ENCODE data around the gene SLC52A1. TPM values are rescaled to one million over a fixed set of nuclear protein-coding genes. Genes with fewer than 3 reads are reported as not detected.

The SLC52A1 gene
- total RNA-seq, 4 donors from 2014 or later, result 0.26 to 1.4 (median 1.1) TPM

GRCh38 chr17:5023588-5024147 is 11.6 kb downstream of the SLC52A1 start:
- intact Hi-C loops (cut with DNase I), result no loop called here
- Histone ChIP-seq H3K27me3 (no peaks in the 10 kb centered on the region), H3K4me1 (peaks cover 0 to 19% (median 0%) of the 10 kb centered on the region in 3 donors), H3K4me3 (no peak overlapping the region), H3K36me3 (peaks cover 22 to 62% (median 25%) of the 10 kb centered on the region in 3 donors), H3K27ac (no peak overlapping the region), H3K9me3 (no peaks in the 10 kb centered on the region)
- TF ChIP-seq POLR2A (IDR thresholded peaks at IDR 0.05), result no peak
- TF ChIP-seq CTCF (IDR thresholded peaks at IDR 0.05), result no peak
- no CpG with 5 or more reads among the region's 29 CpGs for WGBS, 2 donors
- no peak for DNase-seq

- 94 to 95% methylated on average over 10 to 11 of the region's 30 CpGs for WGBS, 2 donors
- Histone ChIP-seq H3K27ac (no peak overlapping the region), H3K4me1 (peaks cover 0 to 19% (median 0%) of the 10 kb centered on the region in 3 donors), H3K36me3 (peaks cover 22 to 76% (median 33%) of the 10 kb centered on the region in 3 donors), H3K9me3 (no peaks in the 10 kb centered on the region), H3K27me3 (no peaks in the 10 kb centered on the region), H3K4me3 (no peak overlapping the region)
- TF ChIP-seq CTCF (IDR thresholded peaks at IDR 0.05), result no peak
- no peak for TF ChIP-seq POLR2A (IDR thresholded peaks at IDR 0.05)
- intact Hi-C loops (cut with DNase I), result no loop called here
- no peak for DNase-seq
Measured at GRCh38 chr17:5022171-5022711, 13.0 kb downstream of the SLC52A1 start.

- TF ChIP-seq POLR2A (IDR thresholded peaks at IDR 0.05) (no peak), CTCF (IDR thresholded peaks at IDR 0.05) (no peak)
- intact Hi-C loops (cut with DNase I), result no loop called here
- Histone ChIP-seq H3K36me3 (peaks cover 22 to 93% (median 37%) of the 10 kb centered on the region in 3 donors), H3K27ac (no peak overlapping the region), H3K4me1 (peaks cover 0 to 10% (median 0%) of the 10 kb centered on the region in 3 donors), H3K9me3 (no peaks in the 10 kb centered on the region), H3K27me3 (no peaks in the 10 kb centered on the region), H3K4me3 (no peak overlapping the region)
- 88 to 90% methylated on average over 11 to 16 of the region's 20 CpGs for WGBS, 2 donors
- DNase-seq, result no peak
Measured at GRCh38 chr17:5020502-5021023, 14.7 kb downstream of the SLC52A1 start.

- peaks cover 0 to under 1% (median 0%) of the 10 kb centered on the region in 3 donors for H3K4me1 ChIP-seq
- intact Hi-C loops (cut with DNase I), result no loop called here
- H3K9me3 ChIP-seq, result no peaks in the 10 kb centered on the region
- DNase-seq, result no peak
- H3K4me3 ChIP-seq, result no peak overlapping the region
- no peaks in the 10 kb centered on the region for H3K27me3 ChIP-seq
- 25% methylated on average over 1 of the region's 1 CpG; no CpG with 5 or more reads in 1 of the 2 donors for WGBS, 2 donors
- TF ChIP-seq POLR2A (IDR thresholded peaks at IDR 0.05), result no peak
- H3K36me3 ChIP-seq, result peaks cover 27 to 100% (median 45%) of the 10 kb centered on the region in 3 donors
- no peak overlapping the region for H3K27ac ChIP-seq
Measured at GRCh38 chr17:5019475-5019956, 15.7 kb downstream of the SLC52A1 start.

GRCh38 chr17:5014357-5014756 is 20.9 kb downstream of the SLC52A1 start:
- no peak overlapping the region for H3K27ac ChIP-seq
- intact Hi-C loops (cut with DNase I), result no loop called here
- H3K4me3 ChIP-seq, result no peak overlapping the region
- no peak for DNase-seq
- no peaks in the 10 kb centered on the region for H3K9me3 ChIP-seq
- peaks cover 32 to 100% (median 36%) of the 10 kb centered on the region in 3 donors for H3K36me3 ChIP-seq
- no peaks in the 10 kb centered on the region for H3K27me3 ChIP-seq
- TF ChIP-seq CTCF (IDR thresholded peaks at IDR 0.05), result no peak
- 70 to 90% methylated on average over 2 of the region's 4 CpGs for WGBS, 2 donors
- no peaks in the 10 kb centered on the region for H3K4me1 ChIP-seq

All from esophagus squamous epithelium (tissue), 5 donors.